ENCODE measurements around the gene CACNA2D3. TPM values are rescaled to one million over a fixed set of nuclear protein-coding genes. Genes with fewer than 3 reads are reported as not detected.

The CACNA2D3 gene
- total RNA-seq, 2 experiments from 2014 or later = not detected

GRCh38 chr3:54862526-54862925 is 740.2 kb downstream of the CACNA2D3 start:
- DNase-seq (ENCODE audit: low spot score) = no peak
- H3K36me3 ChIP-seq (ENCODE audit: insufficient read depth, low read length) = no peaks in the 10 kb centered on the region
- H3K4me1 ChIP-seq (ENCODE audit: insufficient read depth, low read length, poor library complexity, severe bottlenecking) = no peaks in the 10 kb centered on the region
- H3K9me2 ChIP-seq (ENCODE audit: insufficient read depth, low read length) = no peaks in the 10 kb centered on the region
- no peak overlapping the region for H3K27ac ChIP-seq (ENCODE audit: low read depth, low read length, poor library complexity, severe bottlenecking)
- no peak for TF ChIP-seq CTCF (conservative IDR thresholded peaks at IDR 0.05; ENCODE audit: low read length)
- no peak for TF ChIP-seq EZH2phosphoT487 (IDR thresholded peaks at IDR 0.05; ENCODE audit: borderline replicate concordance, low read depth, low read length)
- intact Hi-C loops (cut with micrococcal nuclease; ENCODE audit: unreplicated experiment) = no loop called here
- no peak overlapping the region for H2AFZ ChIP-seq (ENCODE audit: low read length)
- BruUV-seq (replicated peaks) = no TSS peak
- no peaks in the 10 kb centered on the region for H4K20me1 ChIP-seq (ENCODE audit: insufficient read depth, low read length)
- H3K4me2 ChIP-seq (ENCODE audit: low read length) = no peak overlapping the region
- no peaks in the 10 kb centered on the region for H3K9me3 ChIP-seq (ENCODE audit: low read length)
- H3K79me2 ChIP-seq (ENCODE audit: insufficient read depth, low read depth, low read length) = no peaks in the 10 kb centered on the region
- H3K4me3 ChIP-seq (ENCODE audit: low read depth, low read length, poor library complexity, severe bottlenecking) = no peak overlapping the region
- CTCF ChIA-PET (ENCODE audit: unreplicated experiment) = no interaction called here
- POLR2A ChIA-PET = interaction anchor here (0.7 kb wide), 1 partner anchor 555 kb away, joined by 3 read pairs; no protein-coding TSS in a partner anchor

- TF ChIP-seq EZH2phosphoT487 (IDR thresholded peaks at IDR 0.05; ENCODE audit: borderline replicate concordance, low read depth, low read length) = no peak
- no peak for TF ChIP-seq CTCF (conservative IDR thresholded peaks at IDR 0.05; ENCODE audit: low read length)
- POLR2A ChIA-PET = no interaction called here
- Histone ChIP-seq H3K36me3 (ENCODE audit: insufficient read depth, low read length) (no peaks in the 10 kb centered on the region), H4K20me1 (ENCODE audit: insufficient read depth, low read length) (no peaks in the 10 kb centered on the region), H3K9me2 (ENCODE audit: insufficient read depth, low read length) (no peaks in the 10 kb centered on the region), H3K4me1 (ENCODE audit: insufficient read depth, low read length, poor library complexity, severe bottlenecking) (no peaks in the 10 kb centered on the region), H3K4me2 (ENCODE audit: low read length) (no peak overlapping the region), H2AFZ (ENCODE audit: low read length) (no peak overlapping the region), H3K9me3 (ENCODE audit: low read length) (no peaks in the 10 kb centered on the region), H3K4me3 (ENCODE audit: low read depth, low read length, poor library complexity, severe bottlenecking) (no peak overlapping the region), H3K79me2 (ENCODE audit: insufficient read depth, low read depth, low read length) (no peaks in the 10 kb centered on the region), H3K27ac (ENCODE audit: low read depth, low read length, poor library complexity, severe bottlenecking) (no peak overlapping the region)
- DNase-seq (ENCODE audit: low spot score) = no peak
- intact Hi-C loops (cut with micrococcal nuclease; ENCODE audit: unreplicated experiment) = no loop called here
- CTCF ChIA-PET (ENCODE audit: unreplicated experiment) = no interaction called here
- BruUV-seq (replicated peaks) = no TSS peak
These were observed 741.0 kb downstream of the CACNA2D3 start for GRCh38 chr3:54863366-54863765.

DNA sequence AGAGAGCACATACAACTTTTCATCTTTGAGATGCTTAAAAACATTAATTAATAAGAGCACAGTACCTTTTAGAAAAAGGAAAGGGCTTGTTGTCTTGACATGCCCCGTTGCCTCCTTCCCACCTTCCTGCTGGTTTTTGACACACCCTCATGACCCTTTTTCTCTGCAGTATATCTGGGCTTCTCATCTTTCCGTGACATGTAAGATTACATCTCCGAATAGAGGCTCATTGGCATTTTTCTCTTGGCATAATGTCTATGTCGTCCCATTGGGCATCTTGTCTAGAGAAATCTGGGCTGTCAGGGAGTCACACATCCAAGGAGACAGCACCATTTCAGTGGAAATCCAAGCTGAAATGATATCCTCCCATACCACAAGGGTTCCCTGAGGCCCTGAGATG is 741.4 kb downstream of the CACNA2D3 start:
- Histone ChIP-seq H3K9me2 (ENCODE audit: insufficient read depth, low read length) (no peaks in the 10 kb centered on the region), H4K20me1 (ENCODE audit: insufficient read depth, low read length) (no peaks in the 10 kb centered on the region), H3K4me2 (ENCODE audit: low read length) (no peak overlapping the region), H3K4me3 (ENCODE audit: low read depth, low read length, poor library complexity, severe bottlenecking) (no peak overlapping the region), H2AFZ (ENCODE audit: low read length) (no peak overlapping the region), H3K79me2 (ENCODE audit: insufficient read depth, low read depth, low read length) (no peaks in the 10 kb centered on the region), H3K27ac (ENCODE audit: low read depth, low read length, poor library complexity, severe bottlenecking) (no peak overlapping the region), H3K9me3 (ENCODE audit: low read length) (no peaks in the 10 kb centered on the region), H3K4me1 (ENCODE audit: insufficient read depth, low read length, poor library complexity, severe bottlenecking) (no peaks in the 10 kb centered on the region), H3K36me3 (ENCODE audit: insufficient read depth, low read length) (no peaks in the 10 kb centered on the region)
- ChIA-PET CTCF (ENCODE audit: unreplicated experiment) (no interaction called here), POLR2A (no interaction called here)
- intact Hi-C loops (cut with micrococcal nuclease; ENCODE audit: unreplicated experiment) = no loop called here
- no peak for TF ChIP-seq CTCF (conservative IDR thresholded peaks at IDR 0.05; ENCODE audit: low read length)
- TF ChIP-seq EZH2phosphoT487 (IDR thresholded peaks at IDR 0.05; ENCODE audit: borderline replicate concordance, low read depth, low read length) = no peak
- DNase-seq (ENCODE audit: low spot score) = no peak
- BruUV-seq (replicated peaks) = no TSS peak
